ENCODE results near the gene CARD16. TPM values are rescaled to one million over a fixed set of nuclear protein-coding genes. Genes with fewer than 3 reads are reported as not detected.

CARD16 gene
- total RNA-seq, 1 donor from 2014 or later = 4.2 TPM

GRCh38 chr11:104999721-105000120 is 45.4 kb downstream of the CARD16 start:
- Histone ChIP-seq H3K27me3 (ENCODE audit: control insufficient read depth in 3 of 3, insufficient read depth in 3 of 3, low read length in 3 of 3) (no peaks in the 10 kb centered on the region), H3K36me3 (ENCODE audit: control insufficient read depth in 3 of 3, insufficient read depth in 3 of 3, low read length in 3 of 3) (no peaks in the 10 kb centered on the region), H3K27ac (ENCODE audit: low read depth, low read length) (no peak overlapping the region), H3K4me1 (ENCODE audit: control insufficient read depth in 3 of 3, insufficient read depth in 3 of 3, low read length in 3 of 3) (no peaks in the 10 kb centered on the region), H3K9me3 (ENCODE audit: control insufficient read depth in 3 of 3, low read length in 3 of 3) (no peaks in the 10 kb centered on the region), H3K4me3 (ENCODE audit: low read length in 3 of 3) (no peak overlapping the region), H3K9ac (ENCODE audit: low read depth in 1 of 3, low read length in 3 of 3) (no peak overlapping the region)

GRCh38 chr11:104997288-104997687 is 47.8 kb downstream of the CARD16 start:
- Histone ChIP-seq H3K4me3 (ENCODE audit: low read length in 3 of 3) (no peak overlapping the region), H3K27me3 (ENCODE audit: control insufficient read depth in 3 of 3, insufficient read depth in 3 of 3, low read length in 3 of 3) (no peaks in the 10 kb centered on the region), H3K27ac (ENCODE audit: low read depth, low read length) (no peak overlapping the region), H3K9ac (ENCODE audit: low read depth in 1 of 3, low read length in 3 of 3) (no peak overlapping the region), H3K36me3 (ENCODE audit: control insufficient read depth in 3 of 3, insufficient read depth in 3 of 3, low read length in 3 of 3) (no peaks in the 10 kb centered on the region), H3K4me1 (ENCODE audit: control insufficient read depth in 3 of 3, insufficient read depth in 3 of 3, low read length in 3 of 3) (no peaks in the 10 kb centered on the region), H3K9me3 (ENCODE audit: control insufficient read depth in 3 of 3, low read length in 3 of 3) (no peaks in the 10 kb centered on the region)

- Histone ChIP-seq H3K4me1 (ENCODE audit: control insufficient read depth in 3 of 3, insufficient read depth in 3 of 3, low read length in 3 of 3) (no peaks in the 10 kb centered on the region), H3K27me3 (ENCODE audit: control insufficient read depth in 3 of 3, insufficient read depth in 3 of 3, low read length in 3 of 3) (no peaks in the 10 kb centered on the region), H3K9me3 (ENCODE audit: control insufficient read depth in 3 of 3, low read length in 3 of 3) (no peaks in the 10 kb centered on the region), H3K27ac (ENCODE audit: low read depth, low read length) (no peak overlapping the region), H3K4me3 (ENCODE audit: low read length in 3 of 3) (no peak overlapping the region), H3K9ac (ENCODE audit: low read depth in 1 of 3, low read length in 3 of 3) (no peak overlapping the region), H3K36me3 (ENCODE audit: control insufficient read depth in 3 of 3, insufficient read depth in 3 of 3, low read length in 3 of 3) (no peaks in the 10 kb centered on the region)
Measured at GRCh38 chr11:104995001-104995408, 50.1 kb downstream of the CARD16 start.

- H3K27ac ChIP-seq (ENCODE audit: low read depth, low read length) = no peak overlapping the region
- no peaks in the 10 kb centered on the region for H3K36me3 ChIP-seq (ENCODE audit: control insufficient read depth in 3 of 3, insufficient read depth in 3 of 3, low read length in 3 of 3)
- H3K4me3 ChIP-seq (ENCODE audit: low read length in 3 of 3) = no peak overlapping the region
- H3K9me3 ChIP-seq (ENCODE audit: control insufficient read depth in 3 of 3, low read length in 3 of 3) = peaks cover 0 to 2% (median 0%) of the 10 kb centered on the region in 3 donors
- no peak overlapping the region for H3K9ac ChIP-seq (ENCODE audit: low read depth in 1 of 3, low read length in 3 of 3)
- H3K4me1 ChIP-seq (ENCODE audit: control insufficient read depth in 3 of 3, insufficient read depth in 3 of 3, low read length in 3 of 3) = no peaks in the 10 kb centered on the region
- no peaks in the 10 kb centered on the region for H3K27me3 ChIP-seq (ENCODE audit: control insufficient read depth in 3 of 3, insufficient read depth in 3 of 3, low read length in 3 of 3)
Measured at GRCh38 chr11:104992781-104993180, 52.4 kb downstream of the CARD16 start.

- no peaks in the 10 kb centered on the region for H3K27me3 ChIP-seq (ENCODE audit: control insufficient read depth in 3 of 3, insufficient read depth in 3 of 3, low read length in 3 of 3)
- no peak overlapping the region for H3K4me3 ChIP-seq (ENCODE audit: low read length in 3 of 3)
- H3K9me3 ChIP-seq (ENCODE audit: control insufficient read depth in 3 of 3, low read length in 3 of 3) = peaks cover 0 to 2% (median 0%) of the 10 kb centered on the region in 3 donors
- H3K9ac ChIP-seq (ENCODE audit: low read depth in 1 of 3, low read length in 3 of 3) = no peak overlapping the region
- no peak overlapping the region for H3K27ac ChIP-seq (ENCODE audit: low read depth, low read length)
- no peaks in the 10 kb centered on the region for H3K4me1 ChIP-seq (ENCODE audit: control insufficient read depth in 3 of 3, insufficient read depth in 3 of 3, low read length in 3 of 3)
- no peaks in the 10 kb centered on the region for H3K36me3 ChIP-seq (ENCODE audit: control insufficient read depth in 3 of 3, insufficient read depth in 3 of 3, low read length in 3 of 3)
Measured at GRCh38 chr11:104991994-104992393, 53.1 kb downstream of the CARD16 start.

Other genes with a start within 250 kb of the CARD16 start
- gene CASP12, start 146.9 kb downstream of the CARD16 start, total RNA-seq = 0.52 TPM
- gene CASP4, start 76.8 kb downstream of the CARD16 start, total RNA-seq = 38.1 TPM
- 0.52 TPM for gene CASP5, start 22.2 kb downstream of the CARD16 start, total RNA-seq
- 11.5 TPM for gene CASP1, start 10.2 kb downstream of the CARD16 start, total RNA-seq
- gene CARD18, start 94.4 kb upstream of the CARD16 start, total RNA-seq = not detected

Measured in skeletal muscle tissue (tissue), 4 donors.